NOMO-1 treated with dmso at 0.1 percent for 144 hours (cell line): ENCODE measurements around the gene SH3BP2.
A peak's percentile ranks its signal among the peaks of the same experiment; 100 is the strongest.

Experiments used
- DNase-seq: peaks from one replicate; lab custom pipeline; 2025; ENCODE audit not compliant: unreplicated experiment; lab: John Stamatoyannopoulos, UW

The SH3BP2 gene

GRCh38 chr4:2802618-2803531 lies 10.0 kb downstream of the SH3BP2 start:
- DNase-seq: no peak

- no peak for DNase-seq
Measured at GRCh38 chr4:2803624-2804448, 11.0 kb downstream of the SH3BP2 start.

- DNase-seq: no peak
Measured at GRCh38 chr4:2804449-2804972, 11.6 kb downstream of the SH3BP2 start.

GRCh38 chr4:2804973-2805501 lies 12.2 kb downstream of the SH3BP2 start:
- no peak for DNase-seq

GRCh38 chr4:2805712-2806389 lies 13.0 kb downstream of the SH3BP2 start:
- DNase-seq: no peak

GRCh38 chr4:2806390-2807355 lies 13.8 kb downstream of the SH3BP2 start:
- DNase-seq: no peak

- DNase-seq: no peak
Measured at GRCh38 chr4:2807571-2807970, 14.7 kb downstream of the SH3BP2 start.

- no peak for DNase-seq
Measured at GRCh38 chr4:2808001-2808400, 15.1 kb downstream of the SH3BP2 start.

GRCh38 chr4:2809610-2810180 lies 16.8 kb downstream of the SH3BP2 start:
- DNase-seq: no peak

- no peak for DNase-seq
Measured at GRCh38 chr4:2810388-2810787, 17.5 kb downstream of the SH3BP2 start.

GRCh38 chr4:2811830-2812611 lies 19.1 kb downstream of the SH3BP2 start:
- DNase-seq: peak; percentile 85

GRCh38 chr4:2812612-2813354 lies 19.9 kb downstream of the SH3BP2 start:
- no peak for DNase-seq

- DNase-seq: no peak
Measured at GRCh38 chr4:2813446-2814405, 20.8 kb downstream of the SH3BP2 start.

- DNase-seq: no peak
Measured at GRCh38 chr4:2814627-2815270, 21.9 kb downstream of the SH3BP2 start.

GRCh38 chr4:2816401-2816954 lies 23.6 kb downstream of the SH3BP2 start:
- no peak for DNase-seq

- no peak for DNase-seq
Measured at GRCh38 chr4:2817137-2817536, 24.3 kb downstream of the SH3BP2 start.
